CD4-positive, alpha-beta T cell treated with Interferon gamma for 1 hour (primary cell): ENCODE measurements around the gene NDUFB8.

Source experiments
- DNase-seq: peaks from one replicate; pipeline ENCODE4 v3.0.0-alpha.2; 2020

Gene NDUFB8

DNA sequence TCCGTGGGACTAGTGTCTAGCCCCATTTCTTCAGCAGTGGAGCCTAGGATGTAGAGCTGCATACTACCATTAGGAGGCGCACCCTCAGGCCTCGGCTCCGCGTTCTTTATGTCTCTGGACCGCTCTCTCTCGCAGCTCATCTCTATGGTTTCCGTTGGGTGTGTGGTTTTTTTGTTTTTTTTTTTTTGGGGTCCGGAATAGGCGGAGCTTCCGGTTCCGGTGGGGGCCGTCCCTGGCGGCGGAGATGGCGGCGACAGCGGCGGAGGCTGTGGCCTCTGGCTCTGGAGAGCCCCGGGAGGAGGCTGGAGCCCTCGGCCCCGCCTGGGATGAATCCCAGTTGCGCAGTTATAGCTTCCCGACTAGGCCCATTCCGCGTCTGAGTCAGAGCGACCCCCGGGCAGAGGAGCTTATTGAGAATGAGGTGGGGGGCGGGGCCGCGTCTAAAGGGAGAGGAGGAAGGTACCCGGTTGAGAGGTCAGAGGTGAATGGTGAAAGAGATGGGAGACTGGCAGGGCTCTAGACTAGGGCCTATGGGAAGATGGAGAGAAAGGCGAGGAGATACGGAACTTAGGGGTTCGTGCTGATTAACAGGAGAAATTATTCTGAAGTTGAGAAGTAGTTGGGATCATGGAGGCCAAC is 6.2 kb upstream of the NDUFB8 start, which contains the start of gene HIF1AN:
TSS of gene HIF1AN (plus strand) at position 229 of the 639 bp plus-strand sequence. CDS start at position 245, 16 bp downstream.
- peak; percentile 92 for DNase-seq

DNA sequence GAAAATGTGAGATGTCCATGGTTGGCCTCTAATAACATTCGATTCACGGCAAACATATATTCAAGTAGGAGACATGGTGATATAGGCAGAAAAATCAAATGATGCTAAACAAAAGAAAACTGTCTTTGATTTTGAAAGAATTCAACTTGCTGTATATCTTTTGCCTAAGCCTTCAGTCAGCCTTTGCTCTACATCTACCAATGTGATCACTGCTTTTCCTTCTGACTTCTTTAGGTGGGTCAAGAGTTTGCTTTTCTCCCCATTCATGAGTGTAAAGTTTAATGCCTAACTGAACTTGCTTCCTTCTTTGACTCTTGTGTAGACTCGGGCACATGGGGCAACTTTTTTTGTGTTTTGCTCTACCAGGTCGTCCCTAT is 5.7 kb upstream of the NDUFB8 start:
- no peak for DNase-seq

DNA sequence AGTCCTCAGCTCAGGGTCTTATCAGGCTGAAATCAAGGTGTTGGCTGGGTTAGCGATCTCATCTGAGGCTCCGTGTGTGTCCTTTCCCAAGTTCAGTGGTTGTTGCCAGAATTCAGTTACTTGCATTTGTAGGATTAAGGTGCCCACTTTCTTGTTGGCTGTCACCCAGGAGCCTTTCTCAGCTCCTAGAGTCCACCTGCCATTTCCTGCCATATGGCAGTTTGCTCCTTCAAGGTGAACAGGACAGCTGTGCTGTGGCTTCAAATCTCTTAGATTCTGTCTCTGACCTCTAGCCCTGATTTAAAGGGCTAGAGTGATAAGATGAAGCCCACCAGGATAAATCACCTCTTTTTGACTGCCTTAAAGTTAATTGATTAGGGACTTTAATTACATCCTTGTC is 5.1 kb upstream of the NDUFB8 start:
- DNase-seq, result no peak

DNA sequence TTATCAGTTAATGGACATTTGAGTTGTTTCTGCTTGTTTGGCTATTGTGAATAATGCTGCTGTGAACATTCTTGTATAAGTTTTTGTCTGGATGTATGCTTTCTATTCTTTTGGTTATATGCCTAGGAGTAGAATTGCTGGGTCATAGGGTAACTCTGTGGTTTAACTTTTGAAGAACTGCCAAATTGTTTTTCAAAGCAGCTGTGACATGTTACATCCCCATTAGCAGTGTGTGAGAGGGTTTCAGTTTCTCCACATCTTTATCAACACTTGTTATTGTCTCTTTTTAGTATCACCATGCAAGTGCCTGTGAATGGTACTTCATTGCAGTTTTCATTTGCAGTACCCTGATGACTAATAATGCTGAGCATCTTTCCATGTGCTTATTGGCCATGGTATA is 2.1 kb upstream of the NDUFB8 start:
- DNase-seq, result no peak

DNA sequence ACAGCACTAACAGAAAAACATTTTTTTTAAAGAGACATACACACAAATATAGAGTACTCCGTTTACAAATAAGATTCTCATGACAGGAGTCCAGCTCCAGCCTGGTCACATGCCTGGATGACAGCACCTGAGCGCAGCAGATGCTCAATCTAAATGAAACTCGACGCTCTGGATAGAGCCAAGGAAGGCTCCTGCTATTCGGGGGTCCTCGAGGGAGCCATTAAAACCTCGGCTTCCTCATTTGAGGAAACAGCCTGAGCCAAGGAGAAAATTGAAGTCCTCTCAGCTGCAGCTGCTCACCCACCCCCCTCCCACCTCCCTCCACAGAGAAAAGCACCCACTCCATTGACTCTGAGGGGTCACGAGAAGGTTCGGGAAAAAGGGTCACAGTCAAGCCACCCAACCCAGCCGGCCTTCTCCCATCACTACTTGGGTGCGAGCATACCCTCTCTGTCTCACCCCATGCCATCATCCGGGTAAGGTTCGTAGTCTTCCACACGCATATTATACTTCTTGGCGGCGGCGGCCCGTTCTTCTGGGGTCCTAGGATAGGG is 673 bp downstream of the NDUFB8 start:
- DNase-seq, result no peak

DNA sequence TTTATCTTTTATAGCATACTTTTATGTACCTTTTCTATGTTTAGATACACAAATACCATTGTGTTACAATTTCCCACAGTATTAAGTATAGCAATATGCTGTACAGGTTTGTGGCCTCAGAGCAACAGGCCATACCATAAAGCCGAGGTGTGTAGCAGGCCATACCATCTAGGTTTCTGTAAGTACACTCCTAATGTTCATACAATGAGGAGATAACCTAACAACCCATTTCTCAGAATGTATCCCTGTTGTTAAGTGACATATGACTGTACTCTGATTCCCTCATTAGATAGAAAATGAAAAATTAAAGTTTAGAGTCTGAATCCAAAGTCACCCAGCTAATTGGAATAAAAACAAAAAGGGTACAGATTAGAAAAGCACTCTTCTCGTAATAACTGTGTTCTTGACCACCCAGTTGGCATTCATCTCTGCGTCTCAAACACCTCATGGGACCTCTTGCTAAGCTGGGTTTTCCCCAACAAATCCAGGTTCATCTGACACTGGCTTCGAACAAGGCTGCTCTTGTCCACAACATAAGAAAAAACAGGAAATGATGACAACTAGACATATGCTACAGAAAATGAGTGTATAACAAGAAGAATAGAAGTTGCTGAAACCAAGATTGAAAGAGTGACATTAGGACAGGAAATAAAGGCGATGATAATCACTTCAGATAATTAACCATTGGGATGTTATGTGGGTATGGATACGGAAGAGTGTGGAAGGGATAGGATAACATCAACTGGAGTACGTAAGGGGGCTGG is 1.4 kb downstream of the NDUFB8 start:
- DNase-seq, result peak; percentile 24

DNA sequence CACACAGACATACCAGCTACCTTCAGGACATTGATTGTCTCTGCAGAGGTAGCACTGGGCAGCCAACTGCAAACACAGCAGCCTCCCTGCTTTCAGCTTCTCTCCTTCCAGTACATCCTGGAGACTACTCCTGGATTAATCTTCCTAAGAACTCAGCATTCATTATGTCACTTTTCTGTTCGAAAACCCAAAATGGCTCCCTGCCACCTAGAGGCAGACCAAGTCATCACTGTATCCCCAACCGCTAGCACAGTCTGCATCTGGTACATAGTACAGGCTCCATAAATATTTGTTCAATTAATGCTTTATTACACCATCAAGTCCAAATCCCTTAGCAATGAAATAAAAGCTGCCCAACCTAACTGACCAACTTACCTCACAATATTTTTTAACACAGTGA is 5.0 kb downstream of the NDUFB8 start:
- DNase-seq, result no peak

DNA sequence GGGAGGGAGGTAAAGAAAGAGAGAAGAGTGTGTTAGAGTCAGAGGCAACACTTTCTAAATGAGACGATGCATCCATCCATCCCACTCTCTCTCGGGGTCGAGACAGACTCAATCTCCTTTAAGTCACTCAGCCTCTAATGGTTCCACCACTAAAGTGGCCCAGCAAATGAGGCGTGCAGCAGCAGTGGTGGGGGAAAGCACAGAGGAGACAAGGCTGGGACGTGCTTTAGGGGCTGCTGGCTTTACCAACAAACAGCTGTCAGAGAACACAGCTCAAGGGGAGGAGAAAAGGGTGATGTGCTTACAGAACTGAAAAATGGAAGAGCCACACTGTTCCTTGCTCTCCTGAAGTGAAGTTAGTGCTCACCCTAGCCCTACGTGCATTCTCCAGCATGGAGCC is 5.5 kb downstream of the NDUFB8 start:
- no peak for DNase-seq

- DNase-seq, result no peak
Measured at GRCh38 chr10:100522945-100523344, 6.7 kb downstream of the NDUFB8 start.

DNA sequence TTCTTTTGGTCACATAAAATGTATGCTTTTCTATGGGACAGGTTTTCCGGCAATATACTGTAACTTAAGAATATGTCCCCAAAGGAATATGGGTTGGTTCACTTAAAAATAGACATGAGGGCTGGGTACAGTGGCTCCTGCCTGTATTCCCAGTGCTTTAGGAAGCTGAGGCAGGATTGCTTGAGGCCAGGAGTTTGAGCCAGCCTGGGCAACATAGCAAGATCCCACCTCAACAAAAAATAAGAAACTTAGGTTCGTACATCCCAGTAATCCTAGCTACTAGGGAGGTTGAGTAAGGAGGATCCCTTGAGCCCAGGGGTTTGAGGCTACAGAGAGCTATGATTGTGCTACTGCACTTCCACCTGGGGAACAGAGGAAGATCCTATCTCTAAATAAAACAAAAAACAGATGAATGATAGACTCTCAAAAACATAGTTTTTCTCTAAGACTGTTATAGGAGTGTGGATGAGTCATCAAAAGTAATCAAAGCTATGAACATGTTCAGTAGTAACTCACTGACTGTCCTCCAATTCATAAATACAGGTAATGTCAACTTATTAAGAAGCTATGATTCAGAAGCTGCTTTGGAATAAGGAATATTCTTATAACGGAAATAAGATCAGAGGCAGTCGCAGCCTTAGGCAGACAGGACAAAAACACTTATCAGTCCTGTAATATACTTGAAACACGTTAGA is 7.4 kb downstream of the NDUFB8 start:
- no peak for DNase-seq

- no peak for DNase-seq
Measured at GRCh38 chr10:100520811-100521210, 8.9 kb downstream of the NDUFB8 start.

- no peak for DNase-seq
Measured at GRCh38 chr10:100519311-100520051, 10.2 kb downstream of the NDUFB8 start, which contains the start of gene SEC31B. TSS of gene SEC31B (minus strand) at chr10:100519861. CDS start at chr10:100516952, 2,909 bp downstream.

- DNase-seq, result peak; percentile 36
Measured at GRCh38 chr10:100518761-100519241, 10.9 kb downstream of the NDUFB8 start.

GRCh38 chr10:100516847-100517246 is 12.8 kb downstream of the NDUFB8 start:
- no peak for DNase-seq

DNA sequence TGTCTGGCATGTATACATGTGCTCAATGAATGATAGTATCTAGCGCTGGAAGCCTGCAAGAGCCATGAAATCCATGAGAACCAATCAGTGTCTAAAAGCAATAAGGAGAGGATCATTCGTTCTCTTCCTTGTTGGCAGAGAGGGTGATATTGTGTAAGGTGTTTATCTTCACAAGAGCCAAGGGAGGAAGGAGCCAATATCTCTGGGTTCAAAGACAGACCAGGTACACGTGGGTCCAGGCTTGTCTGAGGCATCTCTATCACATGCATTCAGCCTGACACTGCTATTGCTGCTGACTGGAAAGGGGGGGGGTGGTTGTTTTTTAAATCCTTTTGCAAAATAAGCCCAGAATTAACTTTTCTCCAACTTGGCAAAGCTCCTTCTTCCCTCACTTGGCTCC is 14.1 kb downstream of the NDUFB8 start:
- no peak for DNase-seq

- peak; percentile 60 for DNase-seq
Measured at GRCh38 chr10:100510533-100511308, 18.9 kb downstream of the NDUFB8 start.

DNA sequence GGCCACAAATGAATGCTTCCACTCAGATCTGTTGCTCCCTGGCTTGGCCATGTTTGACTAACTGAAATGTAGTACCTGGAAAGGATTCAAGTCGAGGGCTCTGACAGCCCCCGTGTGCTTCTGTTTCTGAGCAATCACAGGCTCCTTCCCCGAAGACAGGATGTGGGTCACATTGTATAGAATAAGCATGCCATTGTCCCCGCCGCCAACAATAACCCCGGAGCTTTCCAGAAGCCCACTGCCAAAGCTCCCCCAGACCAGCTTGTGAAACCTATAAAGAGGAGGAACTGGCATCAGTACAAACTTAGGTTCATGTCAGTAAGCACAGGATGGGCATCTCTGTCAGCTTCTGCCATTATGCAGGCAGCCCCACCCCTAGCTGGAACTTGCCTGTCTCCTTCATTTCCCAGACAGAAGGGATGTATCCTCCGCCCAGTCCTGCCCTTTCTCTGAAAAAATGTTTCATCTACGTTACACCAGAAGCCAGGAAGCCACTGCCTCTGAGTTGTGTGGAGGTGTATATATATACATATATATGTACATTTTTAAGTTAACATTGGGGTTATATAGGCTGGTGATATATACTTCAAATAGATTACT is 20.3 kb downstream of the NDUFB8 start:
- DNase-seq, result peak; percentile 12

DNA sequence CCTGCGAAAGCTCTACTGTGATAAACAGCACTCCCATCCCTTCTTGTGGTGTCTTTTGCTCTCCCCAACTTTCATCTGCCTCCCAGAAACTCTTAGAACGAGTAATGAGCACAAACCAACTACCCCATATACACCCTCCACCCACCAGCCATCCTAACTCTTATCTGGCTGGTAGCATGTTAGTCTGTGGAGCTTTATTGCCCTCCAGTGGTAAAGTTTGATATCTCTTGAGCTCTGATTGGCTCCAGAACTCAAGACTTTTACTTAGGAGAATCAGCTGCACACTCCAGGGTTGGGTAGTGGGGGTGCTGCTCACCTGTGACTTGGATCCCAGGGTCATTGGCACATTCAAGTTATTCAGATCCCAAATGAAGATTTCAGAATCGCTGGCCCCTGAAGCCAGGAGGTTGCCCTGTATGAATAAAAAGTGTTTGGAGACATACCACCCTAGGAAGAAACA is 20.9 kb downstream of the NDUFB8 start:
- DNase-seq, result peak; percentile 11

DNA sequence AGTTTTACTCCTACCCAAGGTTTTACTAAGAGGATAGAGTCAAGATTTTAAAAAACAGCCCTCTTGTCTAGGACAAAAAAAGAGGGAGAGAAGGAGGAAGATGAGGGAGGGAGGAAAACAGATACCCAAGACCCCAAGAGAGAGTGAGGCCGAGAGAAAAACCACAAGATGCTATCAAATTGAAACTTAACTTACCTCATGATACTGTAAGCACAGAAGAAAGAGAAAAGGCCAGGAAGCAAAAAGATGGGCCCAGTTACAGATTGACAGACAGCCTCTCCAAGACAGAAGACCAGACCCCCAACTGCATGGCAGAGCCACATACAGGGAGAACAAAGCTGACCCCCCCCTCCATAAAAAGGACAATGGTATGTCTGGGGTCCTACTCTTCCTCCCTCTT is 21.4 kb downstream of the NDUFB8 start:
- no peak for DNase-seq

- no peak for DNase-seq
Measured at GRCh38 chr10:100507357-100507732, 22.3 kb downstream of the NDUFB8 start.
